HepG2 (cell line): Measurements from ENCODE around the gene NABP2. TPM values are rescaled to one million over a fixed set of nuclear protein-coding genes. Genes with fewer than 3 reads are reported as not detected.

Experiments used
- AHR ChIP-seq: IDR thresholded peaks from 2 replicates; pipeline ENCODE4 v1.6.1; 2018; ENCODE audit warnings: missing genetic modification reagents, missing compliant biosample characterization
- FOXP1 ChIP-seq, 2 experiments: fragments of 450-650 bp in 1 of 2; IDR thresholded peaks; 2 replicates each; pipeline ENCODE4 v1.6.1; 2017 to 2018; ENCODE audit warnings: antibody characterized with exemption in 1 of 2
- HMGXB3 ChIP-seq: sonication (generic); formaldehyde crosslinking; IDR thresholded peaks from 2 replicates; pipeline ENCODE4 v1.4.0; 2020; ENCODE audit warnings: missing genetic modification reagents, borderline replicate concordance
- HNF1B ChIP-seq: sonication (generic); formaldehyde crosslinking; IDR thresholded peaks from 2 replicates; pipeline ENCODE4 v1.5.1; 2020; ENCODE audit warnings: mild to moderate bottlenecking, moderate library complexity, missing genetic modification reagents
- NONO ChIP-seq, 2 experiments: fragments of 450-650 bp in 1 of 2; sonication (generic) in 1 of 2; formaldehyde crosslinking in 1 of 2; IDR thresholded peaks in 1 of 2; conservative IDR thresholded peaks in 1 of 2; 2 replicates each; pipeline versions ENCODE4 v1.6.1 to v1.8.0; 2017 to 2022; ENCODE audit warnings: mild to moderate bottlenecking in 1 of 2, missing genetic modification reagents in 1 of 2, moderate library complexity in 1 of 2
- SMAD1 ChIP-seq: sonication (generic); formaldehyde crosslinking; IDR thresholded peaks from 2 replicates; pipeline ENCODE4 v1.4.0; 2020; ENCODE audit warnings: missing genetic modification reagents, low read depth, mild to moderate bottlenecking, borderline replicate concordance
- SRSF4 ChIP-seq: fragments of 200-400 bp; formaldehyde crosslinking; IDR thresholded peaks from one replicate; pipeline ENCODE4 v1.6.1; 2018; ENCODE audit warnings: mild to moderate bottlenecking, low read depth, low read length, moderate library complexity; ENCODE audit not compliant: poor library complexity, severe bottlenecking
- TBP ChIP-seq: sonication (generic); formaldehyde crosslinking; IDR thresholded peaks from 2 replicates; pipeline ENCODE4 v1.5.0; 2020; ENCODE audit warnings: missing genetic modification reagents
- TFDP2 ChIP-seq: sonication (generic); formaldehyde crosslinking; IDR thresholded peaks from 2 replicates; pipeline ENCODE4 v1.4.0; 2020; ENCODE audit warnings: missing genetic modification reagents
- ZBTB10 ChIP-seq: sonication (generic); formaldehyde crosslinking; IDR thresholded peaks from 2 replicates; pipeline ENCODE4 v1.4.0; 2020; ENCODE audit warnings: missing genetic modification reagents, borderline replicate concordance
- ZKSCAN1 ChIP-seq: fragments of 150-350 bp; IDR thresholded peaks from 2 replicates; pipeline ENCODE4 v1.6.1; 2014; ENCODE audit warnings: low read length
- ZNF101 ChIP-seq: sonication (generic); formaldehyde crosslinking; IDR thresholded peaks from 2 replicates; pipeline ENCODE4 v1.4.0; 2020; ENCODE audit warnings: mild to moderate bottlenecking, low read depth, missing genetic modification reagents, borderline replicate concordance
- ZNF124 ChIP-seq: sonication (generic); formaldehyde crosslinking; IDR thresholded peaks from 2 replicates; pipeline ENCODE4 v1.4.0; 2020; ENCODE audit warnings: missing genetic modification reagents
- ZNF207 ChIP-seq: fragments of 450-650 bp; IDR thresholded peaks from 2 replicates; pipeline ENCODE4 v1.6.1; 2016; ENCODE audit warnings: antibody characterized with exemption, borderline replicate concordance
- ZNF501 ChIP-seq: sonication (generic); formaldehyde crosslinking; IDR thresholded peaks from 2 replicates; pipeline ENCODE4 v1.5.1; 2020; ENCODE audit warnings: mild to moderate bottlenecking, moderate library complexity, missing genetic modification reagents
- ZNF580 ChIP-seq: IDR thresholded peaks from 2 replicates; pipeline ENCODE4 v1.6.1; 2016; ENCODE audit warnings: low read depth, borderline replicate concordance
- ZNF614 ChIP-seq: IDR thresholded peaks from 2 replicates; pipeline ENCODE4 v1.6.1; 2018; ENCODE audit warnings: missing biosample characterization, missing genetic modification reagents, inconsistent platforms, borderline replicate concordance
- polyA plus RNA-seq, 8 experiments: library from polyadenylated mRNA; depleted of rRNA in 3 of 8; stranded (reverse) in 7 of 8; unstranded in 1 of 8; fragments of >200 nt; fragmentation: Illumina TruSeq in 4 of 8; extraction: Trizol in 4 of 8; gene quantifications; 2 replicates each; pipeline versions ENCODE4 v1.2.1 to v1.2.3, GENCODE V29; 2011 to 2016; ENCODE audit warnings: low read depth in 4 of 8, missing spikeins in 1 of 8, mixed read lengths in 1 of 8; ENCODE audit not compliant: insufficient read depth in 1 of 8
- total RNA-seq, 5 experiments: library from RNA; depleted of rRNA; stranded (reverse); fragments of >200 nt; fragmentation: Illumina TruSeq; extraction: Trizol; gene quantifications; 2 replicates each; pipeline ENCODE4 v1.2.3, GENCODE V29; 2016; ENCODE audit warnings: low read depth in 1 of 5

The NABP2 gene
- total and polyA plus RNA-seq, 2 of the 13 experiments (the other 11 are each of a cell fraction or from before 2014, with no cell fraction given) = 33.2 to 35.5 TPM

- TF ChIP-seq ZNF101 (CRISPR knock-in tag) (no peak), SRSF4 (no peak), SMAD1 (CRISPR knock-in tag) (no peak), ZNF614 (CRISPR knock-in tag) (no peak), ZKSCAN1 (no peak), ZNF501 (peak; percentile 86), ZBTB10 (CRISPR knock-in tag) (no peak), ZNF580 (0 out of 2 replicates have a peak, but pooled peaks have one; percentile 27), ZNF207 (no peak), FOXP1 (IDR thresholded peaks at IDR 0.05) (no peak), FOXP1 (CRISPR knock-in tag; IDR thresholded peaks at IDR 0.05) (no peak), AHR (no peak), TBP (CRISPR knock-in tag) (no peak), NONO (IDR thresholded peaks at IDR 0.05) (no peak), NONO (CRISPR knock-in tag; conservative IDR thresholded peaks at IDR 0.05) (0 out of 2 replicates have a peak, but pooled peaks have one; percentile 34), ZNF124 (CRISPR knock-in tag) (no peak), HMGXB3 (no peak; the same call in 1 of the 2 replicates), HNF1B (CRISPR knock-in tag) (peak; percentile 81), TFDP2 (CRISPR knock-in tag) (peak; percentile 94)
Measured at GRCh38 chr12:56224102-56224701, at the start of gene NABP2 (continued).
